CD4-positive, alpha-beta T cell treated with Interleukin-4 for 1 hour (primary cell): ENCODE measurements around the gene SERINC1.
"Not testable (repeated sequence)": the region's sequence is repeated elsewhere in the genome, so short reads cannot be mapped to it uniquely, and the experiment has no call there.

Experiments
- DNase-seq, 2 donors: peaks; one replicate each; pipeline ENCODE4 v3.0.0-alpha.2; 2020 to 2022

Gene SERINC1

GRCh38 chr6:122471107-122472021 lies at the start of gene SERINC1:
Gene SERINC1, minus strand, starts transcription at chr6:122471807. Its CDS starts 70 bp downstream, at chr6:122471737.
- peak; percentile 94 to 95 for DNase-seq

- DNase-seq = no peak
Measured at GRCh38 chr6:122511193-122511924, 39.8 kb upstream of the SERINC1 start.

GRCh38 chr6:122505170-122505569 lies 33.6 kb upstream of the SERINC1 start:
- not testable (repeated sequence) for DNase-seq

- DNase-seq = no peak
Measured at GRCh38 chr6:122501475-122501874, 29.9 kb upstream of the SERINC1 start.

GRCh38 chr6:122495612-122496011 lies 24.0 kb upstream of the SERINC1 start:
- no peak for DNase-seq

GRCh38 chr6:122494665-122495272 lies 23.2 kb upstream of the SERINC1 start:
- DNase-seq = no peak

GRCh38 chr6:122491919-122492555 lies 20.4 kb upstream of the SERINC1 start:
- peak; percentile 63 to 69 for DNase-seq

GRCh38 chr6:122490607-122491006 lies 19.0 kb upstream of the SERINC1 start:
- no peak for DNase-seq

- DNase-seq = no peak
Measured at GRCh38 chr6:122484760-122485159, 13.2 kb upstream of the SERINC1 start.

GRCh38 chr6:122482750-122483080 lies 11.1 kb upstream of the SERINC1 start:
- DNase-seq = no peak

GRCh38 chr6:122476131-122476530 lies 4.5 kb upstream of the SERINC1 start:
- peak in 1 of 2 donors; percentile 53 for DNase-seq

- DNase-seq = no peak
Measured at GRCh38 chr6:122472022-122472340, 374 bp upstream of the SERINC1 start.

GRCh38 chr6:122461885-122462284 lies 9.7 kb downstream of the SERINC1 start:
- no peak for DNase-seq

- DNase-seq = not testable (repeated sequence)
Measured at GRCh38 chr6:122459865-122460416, 11.7 kb downstream of the SERINC1 start.

- no peak for DNase-seq
Measured at GRCh38 chr6:122459240-122459639, 12.4 kb downstream of the SERINC1 start.

GRCh38 chr6:122458087-122458486 lies 13.5 kb downstream of the SERINC1 start:
- DNase-seq = no peak

- not testable (repeated sequence) for DNase-seq
Measured at GRCh38 chr6:122455116-122455515, 16.5 kb downstream of the SERINC1 start.

- no peak for DNase-seq
Measured at GRCh38 chr6:122454673-122455072, 16.9 kb downstream of the SERINC1 start.

- DNase-seq = no peak
Measured at GRCh38 chr6:122452509-122452908, 19.1 kb downstream of the SERINC1 start.

- no peak for DNase-seq
Measured at GRCh38 chr6:122449069-122449468, 22.5 kb downstream of the SERINC1 start.

- DNase-seq = no peak
Measured at GRCh38 chr6:122445274-122445673, 26.3 kb downstream of the SERINC1 start.

- no peak for DNase-seq
Measured at GRCh38 chr6:122438975-122439374, 32.6 kb downstream of the SERINC1 start.

- no peak for DNase-seq
Measured at GRCh38 chr6:122432816-122433215, 38.8 kb downstream of the SERINC1 start.
